Breast epithelium (tissue), 4 donors: ENCODE results near the gene SIRT1. TPM values are rescaled to one million over a fixed set of nuclear protein-coding genes. Genes with fewer than 3 reads are reported as not detected.

Experiments
- DNase-seq, 2 donors: peaks; one replicate each; pipeline ENCODE4 v3.0.0-alpha.2; 2019; ENCODE audit warnings: low spot score in 2 of 2
- H3K27ac ChIP-seq, 2 donors: fragments of 200-600 bp; sonication (generic) in 1 of 2; one replicate each; pipeline ENCODE4 v1.5.1; 2016 to 2019; ENCODE audit warnings: mild to moderate bottlenecking in 1 of 2
- H3K27me3 ChIP-seq, 2 donors: fragments of 200-600 bp; sonication (generic) in 1 of 2; one replicate each; pipeline versions ENCODE4 v1.5.1 to v1.6.0; 2017 to 2019; ENCODE audit warnings: control low read depth in 1 of 2, mild to moderate bottlenecking in 1 of 2
- H3K36me3 ChIP-seq: fragments of 200-600 bp; one replicate; pipeline ENCODE4 v1.5.1; 2019
- H3K4me1 ChIP-seq, 2 donors: fragments of 200-600 bp; sonication (generic); one replicate each; pipeline ENCODE4 v1.5.1; 2016 to 2019; ENCODE audit warnings: control low read depth in 1 of 2
- H3K4me3 ChIP-seq, 3 donors: fragments of 200-600 bp; sonication (generic); 1 replicate in 2 of 3; 2 replicates in 1 of 3; pipeline ENCODE4 v1.5.1; 2016 to 2019; ENCODE audit warnings: mild to moderate bottlenecking in 3 of 3, moderate library complexity in 2 of 3
- H3K9me3 ChIP-seq, 2 donors: fragments of 200-600 bp; sonication (generic) in 1 of 2; one replicate each; pipeline ENCODE4 v1.5.1; 2016 to 2019; ENCODE audit warnings: control low read depth in 1 of 2
- CTCF ChIP-seq, 3 donors: fragments of 450-650 bp; IDR thresholded peaks; one replicate each; pipeline ENCODE4 v1.5.1; 2016 to 2017; ENCODE audit warnings: antibody characterized with exemption in 3 of 3, mild to moderate bottlenecking in 3 of 3, moderate library complexity in 3 of 3
- POLR2A ChIP-seq: fragments of 450-650 bp; IDR thresholded peaks from one replicate; pipeline ENCODE4 v1.6.1; 2016; ENCODE audit warnings: antibody characterized with exemption, mild to moderate bottlenecking, moderate library complexity
- POLR2AphosphoS5 ChIP-seq, 3 donors: sonication (generic); formaldehyde crosslinking; IDR thresholded peaks; one replicate each; pipeline ENCODE4 v1.6.1; 2017; ENCODE audit warnings: antibody characterized with exemption in 3 of 3
- intact Hi-C: fragments of 100-400 bp; cut with DNase I; formaldehyde crosslinking; loops from one replicate; pipeline ENCODE4 v1.15.1; 2023; ENCODE audit warnings: low total_unique reads
- total RNA-seq, 3 donors: library from RNA; depleted of rRNA; stranded (reverse); fragments of >200 nt; gene quantifications; one replicate each; pipeline ENCODE4 v1.1.0, GENCODE V29; 2016

Gene SIRT1
- total RNA-seq, 3 donors from 2014 or later, result 21.0 to 43.3 (median 35.5) TPM

DNA sequence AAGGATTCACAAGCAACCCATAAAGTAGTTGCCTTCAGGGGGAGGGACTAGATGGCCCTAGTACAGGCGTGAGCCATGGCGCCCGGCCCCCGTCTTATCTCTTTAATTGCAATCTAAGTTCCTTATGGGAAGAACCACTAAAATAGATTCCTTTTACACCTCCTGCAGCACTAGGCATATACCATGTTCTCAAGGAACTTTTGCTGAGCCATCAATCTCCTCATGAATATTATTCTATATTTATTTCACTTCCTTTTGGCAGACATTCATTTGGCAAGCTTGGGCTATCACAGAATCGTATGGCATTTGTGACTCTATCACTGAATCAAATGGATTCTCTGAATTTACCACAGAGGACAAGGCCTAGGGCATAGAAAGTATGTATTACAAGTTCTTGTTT lies 31.7 kb upstream of the SIRT1 start:
- intact Hi-C loops, result no loop called here

DNA sequence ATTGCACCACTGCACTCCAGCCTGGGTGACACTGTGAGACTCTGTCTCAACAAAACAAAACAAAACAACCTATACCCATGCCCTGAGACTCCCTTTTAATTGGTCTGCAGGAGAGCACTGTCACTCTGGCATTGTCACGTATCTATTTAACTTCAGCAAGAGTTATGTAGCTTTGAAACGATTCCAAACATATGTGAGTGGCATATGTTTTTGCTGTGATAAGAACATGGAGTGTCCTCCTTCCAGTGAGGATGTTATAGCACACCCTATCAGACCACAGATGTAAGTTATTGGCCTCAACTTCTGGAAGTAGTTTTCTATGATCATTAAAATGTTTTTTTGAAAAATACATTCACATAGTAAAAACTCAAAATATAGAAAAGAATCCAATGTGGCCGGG lies 30.9 kb upstream of the SIRT1 start:
- DNase-seq, result no peak
- H3K36me3 ChIP-seq, result no peaks in the 10 kb centered on the region
- H3K4me3 ChIP-seq, result no peak overlapping the region
- intact Hi-C loops, result no loop called here
- H3K4me1 ChIP-seq, result no peaks in the 10 kb centered on the region
- TF ChIP-seq POLR2AphosphoS5 (IDR thresholded peaks at IDR 0.05), result no peak
- TF ChIP-seq POLR2A, result no peak
- no peak for TF ChIP-seq CTCF (IDR thresholded peaks at IDR 0.05)
- no peak overlapping the region for H3K27ac ChIP-seq
- H3K27me3 ChIP-seq, result no peaks in the 10 kb centered on the region
- no peaks in the 10 kb centered on the region for H3K9me3 ChIP-seq

More for the DNA sequence above, 31.7 kb upstream of the SIRT1 start:
- Histone ChIP-seq H3K9me3 (no peaks in the 10 kb centered on the region), H3K36me3 (no peaks in the 10 kb centered on the region), H3K4me3 (no peak overlapping the region), H3K27me3 (no peaks in the 10 kb centered on the region), H3K27ac (no peak overlapping the region), H3K4me1 (no peaks in the 10 kb centered on the region)
- TF ChIP-seq POLR2A, result no peak
- no peak for TF ChIP-seq CTCF (IDR thresholded peaks at IDR 0.05)
- TF ChIP-seq POLR2AphosphoS5 (IDR thresholded peaks at IDR 0.05), result no peak
- no peak for DNase-seq

GRCh38 chr10:67858971-67859370 lies 25.5 kb upstream of the SIRT1 start:
- Histone ChIP-seq H3K4me3 (no peak overlapping the region), H3K27ac (no peak overlapping the region), H3K27me3 (no peaks in the 10 kb centered on the region), H3K9me3 (no peaks in the 10 kb centered on the region), H3K36me3 (no peaks in the 10 kb centered on the region), H3K4me1 (no peaks in the 10 kb centered on the region)
- intact Hi-C loops, result no loop called here
- DNase-seq, result no peak
- TF ChIP-seq CTCF (IDR thresholded peaks at IDR 0.05) (no peak), POLR2AphosphoS5 (IDR thresholded peaks at IDR 0.05) (no peak), POLR2A (no peak)

DNA sequence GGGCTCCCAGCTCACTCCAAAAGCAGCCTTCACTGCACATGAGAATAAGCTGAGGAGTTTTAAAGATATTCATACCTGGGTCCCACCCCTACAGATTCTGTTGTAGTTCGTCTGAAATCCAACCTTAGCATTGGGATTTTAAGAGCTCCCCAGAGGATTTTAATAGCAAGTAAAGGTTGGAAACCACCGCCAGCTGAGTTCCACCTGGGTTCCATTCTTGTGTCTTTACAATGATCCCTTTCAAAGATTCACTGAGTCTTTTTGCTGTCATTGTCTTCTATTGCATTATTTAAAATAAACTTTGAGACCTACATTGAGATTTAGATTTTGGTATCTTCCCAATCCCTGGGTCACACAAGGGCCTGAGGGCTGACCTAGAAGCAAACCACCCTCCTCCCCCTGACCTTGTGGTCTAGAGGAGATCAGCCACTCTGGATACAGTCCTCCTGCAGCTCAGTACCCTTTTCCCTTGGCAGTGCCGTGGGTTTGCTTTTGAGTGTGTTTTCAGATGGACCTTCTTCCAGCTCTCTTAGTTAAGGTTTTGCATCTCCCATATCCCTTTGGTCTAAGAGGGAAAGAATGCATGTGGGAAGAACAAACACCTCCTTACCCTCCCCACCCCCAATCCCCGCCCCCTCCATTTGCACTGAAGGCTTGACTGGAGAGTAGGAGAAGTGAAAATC lies 22.6 kb upstream of the SIRT1 start:
- no peak overlapping the region for H3K4me3 ChIP-seq
- no peak for TF ChIP-seq CTCF (IDR thresholded peaks at IDR 0.05)
- TF ChIP-seq POLR2AphosphoS5 (IDR thresholded peaks at IDR 0.05), result no peak
- no peak for DNase-seq

GRCh38 chr10:67863094-67863493 lies 21.4 kb upstream of the SIRT1 start:
- no peak for TF ChIP-seq CTCF (IDR thresholded peaks at IDR 0.05)
- TF ChIP-seq POLR2AphosphoS5 (IDR thresholded peaks at IDR 0.05), result no peak
- TF ChIP-seq POLR2A, result no peak
- Histone ChIP-seq H3K36me3 (no peaks in the 10 kb centered on the region), H3K27ac (no peak overlapping the region), H3K4me3 (no peak overlapping the region), H3K4me1 (no peaks in the 10 kb centered on the region), H3K9me3 (no peaks in the 10 kb centered on the region), H3K27me3 (no peaks in the 10 kb centered on the region)
- no peak for DNase-seq
- intact Hi-C loops, result no loop called here

More for the DNA sequence above, 22.6 kb upstream of the SIRT1 start:
- Histone ChIP-seq H3K36me3 (no peaks in the 10 kb centered on the region), H3K27me3 (no peaks in the 10 kb centered on the region), H3K9me3 (no peaks in the 10 kb centered on the region), H3K27ac (no peak overlapping the region), H3K4me1 (no peaks in the 10 kb centered on the region)
- intact Hi-C loops, result no loop called here
